Osteoblast (primary cell): ENCODE results near the gene ABCD1. TPM values are rescaled to one million over a fixed set of nuclear protein-coding genes. Genes with fewer than 3 reads are reported as not detected.
A peak's percentile ranks its signal among the peaks of the same experiment; 100 is the strongest.

Source experiments
- DNase-seq: peaks from one replicate; pipeline ENCODE4 v3.0.0; 2011; ENCODE audit warnings: low spot score, mixed read lengths; ENCODE audit not compliant: insufficient read length; ENCODE audit errors: missing footprints
- H2AFZ ChIP-seq: 2 replicates; pipeline ENCODE4 v1.6.0; 2011; ENCODE audit warnings: mild to moderate bottlenecking, low read length
- H3K27ac ChIP-seq: 2 replicates; pipeline ENCODE4 v1.5.1; 2011; ENCODE audit warnings: mild to moderate bottlenecking, low read depth, low read length, moderate library complexity
- H3K27me3 ChIP-seq: 2 replicates; pipeline ENCODE4 v1.6.0; 2012; ENCODE audit warnings: mild to moderate bottlenecking, control low read depth, inconsistent platforms, low read length, moderate library complexity; ENCODE audit not compliant: insufficient read depth
- H3K36me3 ChIP-seq: 2 replicates; pipeline ENCODE4 v1.5.1; 2011; ENCODE audit warnings: mild to moderate bottlenecking, low read length, control low read depth, moderate library complexity; ENCODE audit not compliant: insufficient read depth
- H3K4me1 ChIP-seq: 2 replicates; pipeline ENCODE4 v1.5.1; 2011; ENCODE audit warnings: mild to moderate bottlenecking, low read length, control low read depth, moderate library complexity; ENCODE audit not compliant: insufficient read depth
- H3K4me2 ChIP-seq: 2 replicates; pipeline ENCODE4 v1.6.0; 2011; ENCODE audit warnings: mild to moderate bottlenecking, low read length; ENCODE audit not compliant: insufficient read depth
- H3K4me3 ChIP-seq: fragments of 200-600 bp; sonication (generic); 3 replicates; pipeline ENCODE4 v1.5.1; 2012; ENCODE audit warnings: mild to moderate bottlenecking, low read length, inconsistent platforms; ENCODE audit not compliant: insufficient read depth
- H3K79me2 ChIP-seq: 2 replicates; pipeline ENCODE4 v1.6.0; 2012; ENCODE audit warnings: mild to moderate bottlenecking, low read length, control low read depth, inconsistent platforms; ENCODE audit not compliant: insufficient read depth
- H3K9me3 ChIP-seq: 2 replicates; pipeline ENCODE4 v1.5.1; 2011; ENCODE audit warnings: low read depth, low read length, control low read depth
- H4K20me1 ChIP-seq: 2 replicates; pipeline ENCODE4 v1.6.0; 2012; ENCODE audit warnings: mild to moderate bottlenecking, low read length, control low read depth; ENCODE audit not compliant: insufficient read depth
- CTCF ChIP-seq: IDR thresholded peaks from 2 replicates; pipeline ENCODE4 v1.5.1; 2011; ENCODE audit warnings: mild to moderate bottlenecking, low read depth, low read length, moderate library complexity; ENCODE audit errors: extremely low read depth
- total RNA-seq: library from RNA; depleted of rRNA; stranded (reverse); fragments of >200 nt; gene quantifications from 2 replicates; pipeline ENCODE4 v1.2.3, GENCODE V29; 2012

Gene ABCD1
- total RNA-seq, 1 donor, result 16.3 TPM

GRCh38 chrX:153791104-153791852 is 66.6 kb downstream of the ABCD1 start:
- TF ChIP-seq CTCF, result no peak
- H3K4me3 ChIP-seq, result no peak overlapping the region
- peaks cover 61% of the 10 kb centered on the region for H3K79me2 ChIP-seq
- no peak overlapping the region for H3K27ac ChIP-seq
- no peak overlapping the region for H2AFZ ChIP-seq
- H3K27me3 ChIP-seq, result no peaks in the 10 kb centered on the region
- no peak overlapping the region for H3K4me2 ChIP-seq
- DNase-seq, result no peak
- H3K9me3 ChIP-seq, result no peaks in the 10 kb centered on the region
- peaks cover 4% of the 10 kb centered on the region for H3K36me3 ChIP-seq
- H3K4me1 ChIP-seq, result peaks cover 13% of the 10 kb centered on the region
- peaks cover 21% of the 10 kb centered on the region for H4K20me1 ChIP-seq

- peaks cover 71% of the 10 kb centered on the region for H3K79me2 ChIP-seq
Measured at GRCh38 chrX:153792368-153792767, 67.7 kb downstream of the ABCD1 start.

GRCh38 chrX:153793291-153793690 is 68.6 kb downstream of the ABCD1 start:
- Histone ChIP-seq H3K36me3 (peaks cover 6% of the 10 kb centered on the region), H3K4me2 (peak overlapping the region; percentile 81), H3K27me3 (no peaks in the 10 kb centered on the region), H3K4me1 (peaks cover 13% of the 10 kb centered on the region), H3K27ac (peak overlapping the region; percentile 90), H3K79me2 (peaks cover 71% of the 10 kb centered on the region), H2AFZ (peak overlapping the region; percentile 49), H3K4me3 (peak overlapping the region; percentile 79), H3K9me3 (no peaks in the 10 kb centered on the region), H4K20me1 (peaks cover 29% of the 10 kb centered on the region)
- no peak for TF ChIP-seq CTCF
- DNase-seq, result no peak

More at GRCh38 chrX:153792368-153792767, 67.7 kb downstream of the ABCD1 start:
- peaks cover 29% of the 10 kb centered on the region for H4K20me1 ChIP-seq
- no peaks in the 10 kb centered on the region for H3K9me3 ChIP-seq
- H3K4me2 ChIP-seq, result peak overlapping the region; percentile 81
- H3K4me3 ChIP-seq, result no peak overlapping the region
- H3K4me1 ChIP-seq, result peaks cover 13% of the 10 kb centered on the region
- no peak overlapping the region for H3K27ac ChIP-seq
- H2AFZ ChIP-seq, result no peak overlapping the region
- peaks cover 4% of the 10 kb centered on the region for H3K36me3 ChIP-seq
- no peaks in the 10 kb centered on the region for H3K27me3 ChIP-seq
- TF ChIP-seq CTCF, result no peak
- no peak for DNase-seq

Other genes starting within 250 kb of the ABCD1 start
- 139 and 210 TPM in 2 replicates for gene BGN, start 229.9 kb upstream of the ABCD1 start, total RNA-seq
- under 0.01 TPM in 1 of 2 replicates, not detected in the other for gene ATP2B3, start 207.2 kb upstream of the ABCD1 start, total RNA-seq
- 29.3 and 33.0 TPM in 2 replicates for gene CCNQ, start 125.7 kb upstream of the ABCD1 start, total RNA-seq
- under 0.01 TPM in 2 replicates for gene DUSP9, start 77.7 kb upstream of the ABCD1 start, total RNA-seq
- 0.29 and 0.36 TPM in 2 replicates for gene PNCK, start 51.0 kb upstream of the ABCD1 start, total RNA-seq
- 15.3 and 19.5 TPM in 2 replicates for gene SLC6A8, start 36.9 kb upstream of the ABCD1 start, total RNA-seq
- gene BCAP31, start 469 bp upstream of the ABCD1 start, total RNA-seq, result 114 and 118 TPM in 2 replicates
- 2.7 and 4.3 TPM in 2 replicates for gene PLXNB3, start 39.4 kb downstream of the ABCD1 start, total RNA-seq
- gene SRPK3, start 56.2 kb downstream of the ABCD1 start, total RNA-seq, result 0.36 TPM in 1 of 2 replicates, not detected in the other
- 40.2 and 42.7 TPM in 2 replicates for gene IDH3G, start 69.5 kb downstream of the ABCD1 start, total RNA-seq
- gene SSR4, start 69.8 kb downstream of the ABCD1 start, total RNA-seq, result 156 and 172 TPM in 2 replicates
- gene PDZD4, start 105.7 kb downstream of the ABCD1 start, total RNA-seq, result under 0.01 TPM in 2 replicates
- under 0.01 TPM in 2 replicates for gene L1CAM, start 161.3 kb downstream of the ABCD1 start, total RNA-seq
- not detected in 2 replicates for gene AVPR2, start 179.8 kb downstream of the ABCD1 start, total RNA-seq
- 0.88 and 1.4 TPM in 2 replicates for gene ARHGAP4, start 201.4 kb downstream of the ABCD1 start, total RNA-seq
- 43.4 and 46.3 TPM in 2 replicates for gene NAA10, start 210.2 kb downstream of the ABCD1 start, total RNA-seq
- gene RENBP, start 219.8 kb downstream of the ABCD1 start, total RNA-seq, result 6.5 TPM in 2 replicates
- gene HCFC1, start 247.0 kb downstream of the ABCD1 start, total RNA-seq, result 22.1 and 24.6 TPM in 2 replicates
- gene TMEM187, start 247.9 kb downstream of the ABCD1 start, total RNA-seq, result 6.9 and 8.5 TPM in 2 replicates